DOHH2 (cell line): Measurements from ENCODE around the gene KRT14.

ENCODE experiments used
- H3F3A ChIP-seq: fragments of 200-600 bp; sonication (generic), shearing (Covaris generic); 2 replicates; pipeline ENCODE4 v1.6.0; 2016; ENCODE audit warnings: antibody characterized with exemption, mild to moderate bottlenecking; ENCODE audit not compliant: control insufficient read depth, insufficient read depth
- H3K27ac ChIP-seq: fragments of 200-600 bp; sonication (generic); 2 replicates; pipeline ENCODE4 v1.5.1; 2014; ENCODE audit warnings: low read depth, mild to moderate bottlenecking, low read length, moderate library complexity
- H3K27me3 ChIP-seq: fragments of 200-600 bp; sonication (generic); 2 replicates; pipeline ENCODE4 v1.6.1; 2014; ENCODE audit warnings: mild to moderate bottlenecking, low read length, mixed read lengths; ENCODE audit not compliant: control insufficient read depth
- H3K36me3 ChIP-seq: fragments of 200-600 bp; sonication (generic); 2 replicates; pipeline ENCODE4 v1.6.1; 2014; ENCODE audit warnings: mild to moderate bottlenecking, low read length, moderate library complexity, mixed read lengths; ENCODE audit not compliant: control insufficient read depth
- H3K4me1 ChIP-seq: fragments of 200-600 bp; sonication (generic); 2 replicates; pipeline ENCODE4 v1.6.1; 2014; ENCODE audit warnings: mild to moderate bottlenecking, low read length, mixed read lengths; ENCODE audit not compliant: control insufficient read depth
- H3K4me2 ChIP-seq: fragments of 200-600 bp; sonication (generic); 2 replicates; pipeline ENCODE4 v1.6.0; 2014; ENCODE audit warnings: mild to moderate bottlenecking, low read length, moderate library complexity
- H3K4me3 ChIP-seq: fragments of 200-600 bp; sonication (generic); 2 replicates; pipeline ENCODE4 v1.5.1; 2014; ENCODE audit warnings: mild to moderate bottlenecking, low read length, mixed read lengths
- H3K79me2 ChIP-seq: fragments of 200-600 bp; sonication (generic); 2 replicates; pipeline ENCODE4 v1.6.1; 2014; ENCODE audit warnings: mild to moderate bottlenecking, low read length, mixed read lengths; ENCODE audit not compliant: control insufficient read depth
- H3K9me2 ChIP-seq: fragments of 200-600 bp; sonication (generic); replicated peaks from 2 replicates; pipeline ENCODE4 v1.6.1; 2014; ENCODE audit warnings: mild to moderate bottlenecking, low read length, mixed read lengths; ENCODE audit not compliant: control insufficient read depth
- H3K9me3 ChIP-seq: fragments of 200-600 bp; sonication (generic); 2 replicates; pipeline ENCODE4 v1.6.1; 2014; ENCODE audit warnings: antibody characterized with exemption, low read length, mixed read lengths; ENCODE audit not compliant: control insufficient read depth, insufficient read depth
- H4K20me1 ChIP-seq: fragments of 200-600 bp; sonication (generic); 2 replicates; pipeline ENCODE4 v1.6.0; 2014; ENCODE audit warnings: low read depth, mild to moderate bottlenecking, antibody characterized with exemption, low read length, moderate library complexity; ENCODE audit not compliant: control insufficient read depth, insufficient read depth
- CTCF ChIP-seq: fragments of 200-600 bp; sonication (generic); IDR thresholded peaks from one replicate; pipeline ENCODE4 v1.5.1; 2014; ENCODE audit warnings: antibody characterized with exemption, mild to moderate bottlenecking, low read depth, low read length; ENCODE audit not compliant: poor library complexity, severe bottlenecking
- EZH2phosphoT487 ChIP-seq: fragments of 200-600 bp; sonication (generic); IDR thresholded peaks from 2 replicates; pipeline ENCODE4 v1.6.1; 2017; ENCODE audit warnings: borderline replicate concordance, mild to moderate bottlenecking, antibody characterized with exemption, low read length, moderate library complexity, mixed read lengths

KRT14 gene

DNA sequence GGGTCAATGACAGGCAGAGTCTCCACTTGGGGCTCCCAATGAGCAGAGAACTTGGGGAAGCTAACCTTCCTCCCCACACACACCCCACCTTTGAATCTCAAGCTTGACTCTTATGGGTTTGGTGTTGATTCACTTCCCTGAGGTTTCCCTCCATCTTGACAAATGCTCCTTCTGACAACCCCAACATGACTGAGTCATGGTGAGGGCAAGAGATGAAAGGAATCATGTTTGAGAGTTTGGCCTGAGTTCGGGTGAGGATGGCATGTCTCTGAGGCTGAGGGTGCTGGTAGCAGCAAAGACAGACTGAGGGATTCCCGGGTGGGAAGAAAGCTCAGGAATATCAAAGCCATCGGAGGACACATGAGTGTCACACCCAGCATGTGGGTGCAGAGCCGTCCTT, 33.5 kb downstream of the KRT14 start:
- H3K4me2 ChIP-seq = no peak overlapping the region
- no peaks in the 10 kb centered on the region for H3K9me2 ChIP-seq
- no peak overlapping the region for H3K4me3 ChIP-seq
- H3K36me3 ChIP-seq = no peaks in the 10 kb centered on the region
- H3F3A ChIP-seq = no peaks in the 10 kb centered on the region
- no peaks in the 10 kb centered on the region for H3K79me2 ChIP-seq
- H3K4me1 ChIP-seq = peaks cover 5% of the 10 kb centered on the region
- H3K27ac ChIP-seq = no peak overlapping the region
- H4K20me1 ChIP-seq = no peaks in the 10 kb centered on the region
- no peaks in the 10 kb centered on the region for H3K9me3 ChIP-seq
- H3K27me3 ChIP-seq = peaks cover 9% of the 10 kb centered on the region; the same call in 1 of the 2 replicates
- TF ChIP-seq EZH2phosphoT487 (no peak), CTCF (no peak)

- H3K9me3 ChIP-seq = no peaks in the 10 kb centered on the region
- no peak overlapping the region for H3K4me3 ChIP-seq
- H3K27me3 ChIP-seq = peaks cover 9% of the 10 kb centered on the region; the same call in 1 of the 2 replicates
- no peaks in the 10 kb centered on the region for H3K79me2 ChIP-seq
- H3K9me2 ChIP-seq = no peaks in the 10 kb centered on the region
- H3K4me2 ChIP-seq = no peak overlapping the region
- no peaks in the 10 kb centered on the region for H3K36me3 ChIP-seq
- no peaks in the 10 kb centered on the region for H4K20me1 ChIP-seq
- peaks cover 5% of the 10 kb centered on the region for H3K4me1 ChIP-seq
- TF ChIP-seq CTCF (no peak), EZH2phosphoT487 (no peak)
- no peaks in the 10 kb centered on the region for H3F3A ChIP-seq
- no peak overlapping the region for H3K27ac ChIP-seq
Observed at GRCh38 chr17:41552455-41552854, 34.2 kb downstream of the KRT14 start.

- no peaks in the 10 kb centered on the region for H4K20me1 ChIP-seq
Observed at GRCh38 chr17:41551365-41551764, 35.3 kb downstream of the KRT14 start.

More at GRCh38 chr17:41551365-41551764, 35.3 kb downstream of the KRT14 start:
- Histone ChIP-seq H3K4me3 (no peak overlapping the region), H3K27me3 (peaks cover 9% of the 10 kb centered on the region; the same call in 1 of the 2 replicates), H3K79me2 (no peaks in the 10 kb centered on the region), H3K4me2 (no peak overlapping the region), H3K27ac (no peak overlapping the region), H3K4me1 (peaks cover 5% of the 10 kb centered on the region), H3K9me3 (no peaks in the 10 kb centered on the region), H3K36me3 (no peaks in the 10 kb centered on the region), H3K9me2 (no peaks in the 10 kb centered on the region), H3F3A (no peaks in the 10 kb centered on the region)
- TF ChIP-seq CTCF = no peak
- no peak for TF ChIP-seq EZH2phosphoT487
